Mesenchymal stem cell (in vitro differentiated cells and primary cell): Measurements from ENCODE around the gene HDAC7.

ENCODE experiments used
- DNase-seq: peaks from one replicate; pipeline ENCODE4 v3.0.0-alpha.2; 2013
- H2AFZ ChIP-seq: one replicate; pipeline ENCODE4 v1.6.1; 2013; ENCODE audit warnings: low read depth, mild to moderate bottlenecking, control low read depth, inconsistent platforms, low read length, moderate library complexity
- H2AK5ac ChIP-seq: 2 replicates; pipeline ENCODE4 v1.6.1; 2013; ENCODE audit warnings: low read length, moderate library complexity, mild to moderate bottlenecking, inconsistent platforms; ENCODE audit not compliant: severe bottlenecking
- H2BK120ac ChIP-seq: one replicate; pipeline ENCODE4 v1.6.1; 2013; ENCODE audit warnings: low read depth, mild to moderate bottlenecking, inconsistent platforms, low read length, moderate library complexity
- H2BK12ac ChIP-seq, 2 experiments: one replicate each; pipeline ENCODE4 v1.6.1; 2013; ENCODE audit warnings: inconsistent platforms in 2 of 2, low read length in 2 of 2, mild to moderate bottlenecking in 2 of 2, moderate library complexity in 2 of 2, control low read depth in 1 of 2
- H2BK15ac ChIP-seq: one replicate; pipeline ENCODE4 v1.6.1; 2013; ENCODE audit warnings: mild to moderate bottlenecking, low read depth, inconsistent platforms; ENCODE audit not compliant: poor library complexity, severe bottlenecking
- H2BK5ac ChIP-seq: 2 replicates; pipeline ENCODE4 v1.6.1; 2013; ENCODE audit warnings: low read depth, mild to moderate bottlenecking, low read length, control low read depth, inconsistent platforms; ENCODE audit not compliant: poor library complexity, severe bottlenecking
- H3K14ac ChIP-seq, 2 experiments: one replicate each; pipeline ENCODE4 v1.6.1; 2013; ENCODE audit warnings: inconsistent platforms in 2 of 2, low read length in 2 of 2, control low read depth in 1 of 2, mild to moderate bottlenecking in 1 of 2, moderate library complexity in 1 of 2
- H3K18ac ChIP-seq, 2 experiments: one replicate each; pipeline ENCODE4 v1.6.1; 2013; ENCODE audit warnings: inconsistent platforms in 2 of 2, low read length in 2 of 2, control low read depth in 1 of 2, low read depth in 1 of 2, mild to moderate bottlenecking in 1 of 2
- H3K23ac ChIP-seq, 2 experiments: one replicate each; pipeline ENCODE4 v1.6.1; 2013; ENCODE audit warnings: inconsistent platforms in 2 of 2, low read length in 2 of 2, mild to moderate bottlenecking in 2 of 2, moderate library complexity in 2 of 2, control low read depth in 1 of 2
- H3K27ac ChIP-seq: 2 replicates; pipeline ENCODE4 v1.5.1; 2013; ENCODE audit warnings: mild to moderate bottlenecking, moderate library complexity, low read length, control low read depth, inconsistent platforms; ENCODE audit not compliant: poor library complexity, severe bottlenecking
- H3K27me3 ChIP-seq, 2 experiments: 2 replicates each; pipeline versions ENCODE4 v1.6.1 to v1.7.0; 2013; ENCODE audit warnings: low read length in 2 of 2, mild to moderate bottlenecking in 2 of 2, moderate library complexity in 2 of 2, control low read depth in 1 of 2, inconsistent platforms in 1 of 2; ENCODE audit not compliant: control insufficient read depth in 1 of 2, insufficient read depth in 1 of 2
- H3K36me3 ChIP-seq, 2 experiments: 2 replicates each; pipeline versions ENCODE4 v1.6.1 to v1.7.0; 2013; ENCODE audit warnings: low read length in 2 of 2, control low read depth in 1 of 2, inconsistent platforms in 1 of 2, low read depth in 1 of 2, mild to moderate bottlenecking in 1 of 2; ENCODE audit not compliant: insufficient read depth in 2 of 2, control insufficient read depth in 1 of 2
- H3K4ac ChIP-seq, 2 experiments: one replicate each; pipeline ENCODE4 v1.6.1; 2013; ENCODE audit warnings: inconsistent platforms in 2 of 2, low read length in 2 of 2, mild to moderate bottlenecking in 2 of 2, moderate library complexity in 2 of 2, control low read depth in 1 of 2, low read depth in 1 of 2
- H3K4me1 ChIP-seq: 2 replicates; pipeline ENCODE4 v1.6.1; 2013; ENCODE audit warnings: low read depth, low read length, control low read depth; ENCODE audit not compliant: control insufficient read depth, insufficient read depth
- H3K4me2 ChIP-seq: 2 replicates; pipeline ENCODE4 v1.6.1; 2013; ENCODE audit warnings: low read length, mild to moderate bottlenecking, inconsistent platforms; ENCODE audit not compliant: poor library complexity, severe bottlenecking
- H3K4me3 ChIP-seq, 2 experiments: 2 replicates each; pipeline versions ENCODE4 v1.5.1 to v1.7.0; 2013; ENCODE audit warnings: low read length in 2 of 2, mild to moderate bottlenecking in 2 of 2, control low read depth in 1 of 2, low read depth in 1 of 2; ENCODE audit not compliant: insufficient read depth in 1 of 2
- H3K79me1 ChIP-seq: replicated peaks from 2 replicates; pipeline ENCODE4 v1.6.1; 2013; ENCODE audit warnings: mild to moderate bottlenecking, control low read depth, low read length, inconsistent platforms; ENCODE audit not compliant: poor library complexity, severe bottlenecking
- H3K9ac ChIP-seq: 2 replicates; pipeline ENCODE4 v1.7.0; 2013; ENCODE audit warnings: mild to moderate bottlenecking, low read length, moderate library complexity
- H3K9me3 ChIP-seq: 2 replicates; pipeline ENCODE4 v1.7.0; 2013; ENCODE audit warnings: mild to moderate bottlenecking, low read length; ENCODE audit not compliant: control insufficient read depth
- H4K8ac ChIP-seq: one replicate; pipeline ENCODE4 v1.6.1; 2013; ENCODE audit warnings: inconsistent platforms, mild to moderate bottlenecking, low read length, moderate library complexity
- H4K91ac ChIP-seq: one replicate; pipeline ENCODE4 v1.6.1; 2013; ENCODE audit warnings: mild to moderate bottlenecking, low read length, inconsistent platforms
- WGBS: methylation state at CpG from one replicate; pipeline ENCODE4 v1.1.7; 2013; ENCODE audit warnings: mixed read lengths; 5-methylcytosine and 5-hydroxymethylcytosine counted together

Gene HDAC7

DNA sequence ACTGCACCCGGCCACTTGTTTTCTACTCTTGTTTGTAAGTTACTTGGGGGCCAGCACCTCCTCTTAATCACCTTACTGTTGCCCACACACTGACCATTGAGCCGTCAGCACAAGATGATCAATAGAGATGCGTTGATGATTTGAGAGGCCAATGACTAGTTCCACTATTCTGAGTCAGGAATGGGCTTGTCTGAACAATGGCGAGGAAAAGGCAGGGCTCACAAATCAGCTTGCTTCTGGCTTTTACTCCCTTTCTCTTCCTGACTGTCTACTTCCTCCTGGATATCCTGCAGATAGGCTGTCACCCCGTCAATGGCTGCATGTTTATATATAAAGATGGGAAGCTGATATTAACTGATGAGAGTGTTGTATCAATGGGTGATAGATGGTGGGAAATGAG is 29.1 kb upstream of the HDAC7 start:
- H3K4me1 ChIP-seq = peaks cover 3% of the 10 kb centered on the region

GRCh38 chr12:47846294-47846996 is 26.7 kb upstream of the HDAC7 start:
- H3K27ac ChIP-seq = no peak overlapping the region
- H3K79me1 ChIP-seq = no peaks in the 10 kb centered on the region
- no peak overlapping the region for H4K91ac ChIP-seq
- H2AK5ac ChIP-seq = no peak overlapping the region
- H4K8ac ChIP-seq = no peak overlapping the region
- DNase-seq = no peak
- H3K14ac ChIP-seq = no peak overlapping the region
- H3K36me3 ChIP-seq = peaks cover 13 to 68% of the 10 kb centered on the region in 2 experiments
- no peak overlapping the region for H2BK12ac ChIP-seq
- H3K23ac ChIP-seq = no peak overlapping the region
- H2BK120ac ChIP-seq = no peak overlapping the region
- no peak overlapping the region for H3K18ac ChIP-seq
- no peak overlapping the region for H3K9ac ChIP-seq
- no peak overlapping the region for H3K4me3 ChIP-seq
- no peaks in the 10 kb centered on the region for H3K9me3 ChIP-seq
- no peaks in the 10 kb centered on the region for H3K27me3 ChIP-seq
- 94% methylated on average over 14 of the region's 14 CpGs for WGBS
- H2AFZ ChIP-seq = no peak overlapping the region
- H2BK15ac ChIP-seq = no peak overlapping the region
- no peak overlapping the region for H2BK5ac ChIP-seq
- H3K4ac ChIP-seq = no peak overlapping the region
- H3K4me1 ChIP-seq = peaks cover 16% of the 10 kb centered on the region
- no peak overlapping the region for H3K4me2 ChIP-seq

More for the DNA sequence above, 29.1 kb upstream of the HDAC7 start:
- Histone ChIP-seq H2AK5ac (no peak overlapping the region), H3K27me3 (no peaks in the 10 kb centered on the region), H4K8ac (no peak overlapping the region), H2BK12ac (peak overlapping the region in 1 of 2 experiments; percentile 7), H3K36me3 (peaks cover 13 to 76% of the 10 kb centered on the region in 2 experiments), H3K4me3 (no peak overlapping the region), H2BK5ac (no peak overlapping the region), H3K4me2 (no peak overlapping the region), H3K79me1 (no peaks in the 10 kb centered on the region), H3K18ac (peak overlapping the region in 1 of 2 experiments; percentile 37), H3K27ac (no peak overlapping the region), H3K23ac (no peak overlapping the region), H2BK15ac (no peak overlapping the region), H3K9me3 (no peaks in the 10 kb centered on the region), H2BK120ac (no peak overlapping the region), H4K91ac (no peak overlapping the region), H2AFZ (no peak overlapping the region), H3K9ac (no peak overlapping the region), H3K14ac (no peak overlapping the region), H3K4ac (no peak overlapping the region)
- DNase-seq = no peak
- WGBS = 54% methylated on average over 5 of the region's 5 CpGs

GRCh38 chr12:47845081-47845480 is 25.4 kb upstream of the HDAC7 start:
- H2BK15ac ChIP-seq = no peak overlapping the region
- H2AFZ ChIP-seq = no peak overlapping the region
- H3K23ac ChIP-seq = no peak overlapping the region
- H3K4me1 ChIP-seq = peaks cover 16% of the 10 kb centered on the region
- no peaks in the 10 kb centered on the region for H3K27me3 ChIP-seq
- no peak overlapping the region for H2BK120ac ChIP-seq
- no peak overlapping the region for H3K14ac ChIP-seq
- no peak overlapping the region for H4K8ac ChIP-seq
- no peak overlapping the region for H3K27ac ChIP-seq
- H2BK12ac ChIP-seq = no peak overlapping the region
- no peak overlapping the region for H2AK5ac ChIP-seq
- no peaks in the 10 kb centered on the region for H3K9me3 ChIP-seq
- no peak overlapping the region for H3K4ac ChIP-seq
- no peak overlapping the region for H3K18ac ChIP-seq
- H3K4me3 ChIP-seq = no peak overlapping the region
- H3K9ac ChIP-seq = no peak overlapping the region
- no peaks in the 10 kb centered on the region for H3K79me1 ChIP-seq
- H3K4me2 ChIP-seq = no peak overlapping the region
- no peak overlapping the region for H4K91ac ChIP-seq
- H2BK5ac ChIP-seq = no peak overlapping the region
- no peak for DNase-seq
- H3K36me3 ChIP-seq = peaks cover 13 to 55% of the 10 kb centered on the region in 2 experiments
- WGBS = 90% methylated on average over 7 of the region's 8 CpGs

DNA sequence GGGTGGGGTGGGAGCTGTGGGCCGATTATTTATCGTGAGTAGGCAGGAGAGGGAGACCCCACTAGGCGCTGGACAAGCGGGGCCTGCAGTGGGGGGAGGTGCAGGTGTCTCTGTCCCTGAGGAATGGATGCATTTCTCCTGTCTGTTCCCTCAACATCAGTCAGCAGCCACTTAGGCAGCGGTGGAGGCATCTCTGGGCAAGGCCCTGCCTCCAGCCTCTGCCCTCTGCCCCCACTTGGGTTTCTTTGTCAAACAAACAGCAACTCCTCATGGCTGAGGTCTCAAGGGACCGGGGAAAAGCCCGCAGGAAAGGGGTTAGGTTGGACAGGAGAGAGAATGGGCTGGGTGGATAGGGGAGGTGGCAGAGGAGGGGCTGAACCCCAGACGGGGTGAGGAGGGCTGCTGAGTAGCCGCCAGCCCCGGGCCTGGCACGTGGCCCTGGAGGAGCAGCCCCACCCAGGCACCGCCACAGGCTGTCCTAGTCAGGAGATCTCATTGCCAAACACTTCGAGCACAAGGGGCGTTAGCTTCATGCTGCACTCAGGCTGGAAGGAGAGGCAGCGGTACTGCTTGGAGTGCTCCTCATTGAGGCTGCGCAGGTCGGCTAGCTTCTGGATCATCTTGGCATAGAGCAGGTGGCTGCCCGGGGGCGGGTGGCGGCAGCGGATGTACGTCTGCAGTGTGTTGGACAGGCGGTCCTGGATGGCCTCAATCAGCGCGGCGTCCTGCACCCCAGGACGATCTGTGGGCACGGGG is 24.7 kb upstream of the HDAC7 start:
- H3K18ac ChIP-seq = peak overlapping the region; percentile 21 to 72
- H2BK5ac ChIP-seq = no peak overlapping the region
- DNase-seq = no peak
- H3K9ac ChIP-seq = peak overlapping the region; percentile 26
- peak overlapping the region in 1 of 2 experiments; percentile 57 for H3K4ac ChIP-seq
- H2AK5ac ChIP-seq = no peak overlapping the region
- H3K9me3 ChIP-seq = no peaks in the 10 kb centered on the region
- 88% methylated on average over 28 of the region's 28 CpGs for WGBS
- H3K36me3 ChIP-seq = peaks cover 13 to 52% of the 10 kb centered on the region in 2 experiments
- H3K4me3 ChIP-seq = no peak overlapping the region
- no peak overlapping the region for H4K8ac ChIP-seq
- peaks cover 16% of the 10 kb centered on the region for H3K4me1 ChIP-seq
- H3K79me1 ChIP-seq = no peaks in the 10 kb centered on the region
- H2BK15ac ChIP-seq = no peak overlapping the region
- no peak overlapping the region for H3K4me2 ChIP-seq
- H3K23ac ChIP-seq = no peak overlapping the region
- H3K27ac ChIP-seq = no peak overlapping the region
- H2AFZ ChIP-seq = no peak overlapping the region
- peaks cover 0 to 3% of the 10 kb centered on the region in 2 experiments for H3K27me3 ChIP-seq
- no peak overlapping the region for H4K91ac ChIP-seq
- no peak overlapping the region for H2BK12ac ChIP-seq
- H3K14ac ChIP-seq = no peak overlapping the region
- no peak overlapping the region for H2BK120ac ChIP-seq
